NCI-H1694 (cell line): Measurements from ENCODE around the gene TEX53.

Experiments used
- DNase-seq: peaks from one replicate; lab custom pipeline; 2025; lab: John Stamatoyannopoulos, UW

Gene TEX53

DNA sequence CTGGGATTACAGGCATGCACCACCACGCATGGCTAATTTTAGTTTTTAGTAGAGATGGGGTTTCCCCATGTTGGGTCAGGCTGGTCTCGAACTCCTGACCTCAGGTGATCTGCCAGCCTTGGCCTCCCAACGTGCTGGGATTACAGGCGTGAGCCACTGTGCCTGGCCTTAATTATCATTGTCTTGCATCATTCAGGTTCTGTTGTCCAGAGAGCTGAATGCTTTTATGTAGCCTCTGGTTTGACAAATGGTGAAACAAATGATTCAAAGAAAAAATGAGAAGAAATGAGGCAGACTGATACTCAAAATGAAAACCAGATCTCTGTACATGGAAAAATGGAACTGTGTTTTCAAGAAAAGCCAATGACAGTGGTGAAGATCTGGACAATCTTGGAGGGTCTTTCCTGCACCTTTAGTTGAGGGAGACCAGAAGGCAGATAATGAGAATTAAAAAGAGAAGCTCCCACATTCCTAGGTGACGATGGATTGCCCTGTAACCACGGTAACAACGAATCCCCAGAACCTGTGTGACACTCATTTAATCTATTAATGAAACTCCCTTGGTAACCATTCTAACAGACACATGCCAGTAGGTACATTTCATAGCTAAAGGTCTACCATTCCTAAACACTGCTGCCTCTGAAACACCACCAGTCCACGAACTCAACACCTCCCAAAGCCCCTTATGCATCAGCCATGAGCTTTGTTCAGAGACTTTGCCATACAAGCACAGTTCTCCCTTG is 22.8 kb upstream of the TEX53 start:
- DNase-seq = no peak

DNA sequence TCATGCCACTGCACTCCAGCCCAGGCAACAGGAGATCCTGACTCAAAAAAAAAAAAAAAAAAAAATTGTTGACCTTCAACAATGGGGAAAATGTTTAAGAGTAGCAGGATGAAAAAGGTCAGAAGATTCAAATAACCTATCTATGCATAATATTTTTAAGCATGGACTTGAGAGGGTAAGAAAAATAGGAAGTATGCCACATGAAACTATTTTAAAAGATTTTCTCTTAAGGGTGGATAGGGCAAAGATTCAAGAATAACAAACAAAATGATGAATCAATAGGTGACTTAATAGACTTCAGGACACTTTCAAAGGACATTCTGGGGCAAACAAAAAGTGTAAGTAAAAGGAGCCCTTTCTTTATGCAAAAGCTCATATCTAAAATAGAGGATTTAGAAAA is 21.2 kb upstream of the TEX53 start:
- DNase-seq = no peak

DNA sequence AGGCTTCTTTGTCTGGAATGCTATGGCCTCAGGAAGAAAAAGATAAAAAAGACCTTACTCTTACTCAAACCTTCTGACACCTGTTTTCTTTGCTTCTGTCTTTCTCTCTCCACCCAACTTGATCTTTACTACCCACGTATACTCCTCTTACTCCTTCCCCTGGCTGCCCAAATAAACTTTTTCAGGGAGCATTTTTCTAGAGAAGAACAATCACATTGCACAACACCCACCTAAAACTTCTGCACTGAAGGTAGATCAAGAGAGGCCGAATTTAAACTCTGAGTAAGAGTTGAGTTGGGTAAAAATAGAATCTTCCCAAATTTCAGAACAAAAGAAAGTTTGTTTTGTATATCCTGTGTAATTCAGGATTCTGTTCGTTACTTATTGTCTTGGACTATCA is 20.5 kb upstream of the TEX53 start:
- DNase-seq = no peak

DNA sequence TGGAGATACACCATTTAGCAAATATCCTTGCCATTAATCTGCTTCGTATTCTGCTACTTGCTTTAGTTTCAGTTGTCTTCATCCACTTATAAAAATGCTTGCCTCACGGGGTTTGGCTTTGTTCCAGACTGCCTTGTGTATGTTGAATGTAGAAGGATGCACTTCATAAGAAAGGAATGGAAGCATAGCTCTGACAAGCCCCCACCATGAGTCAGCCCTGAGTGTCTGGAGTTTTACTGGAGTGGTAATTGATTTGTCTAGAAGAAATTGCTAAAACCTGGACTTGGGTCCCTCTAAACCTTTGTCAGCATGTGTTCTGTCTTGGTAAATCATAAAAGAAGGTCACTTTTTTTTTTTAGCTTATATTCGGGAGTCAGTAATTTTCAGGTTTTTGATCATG is 19.8 kb upstream of the TEX53 start:
- no peak for DNase-seq

DNA sequence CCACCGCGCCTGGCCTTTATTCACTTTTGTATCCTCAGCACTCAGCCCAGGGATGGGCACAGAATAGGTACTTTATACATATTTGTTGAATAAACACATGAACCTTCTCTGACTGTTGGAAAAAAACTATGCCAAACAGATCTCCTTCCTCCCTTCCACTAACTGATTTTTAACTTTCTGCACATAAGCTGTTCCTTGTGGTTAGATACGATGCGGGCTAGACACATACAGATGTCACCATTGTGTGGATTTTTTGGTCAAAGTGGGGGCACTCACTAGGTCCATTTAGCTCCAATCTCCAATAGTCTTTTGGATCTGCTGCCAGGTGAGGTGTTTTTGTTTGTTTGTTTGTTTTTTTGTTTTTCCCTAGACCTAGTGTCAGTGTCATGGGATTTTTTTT is 19.3 kb upstream of the TEX53 start:
- DNase-seq = no peak

DNA sequence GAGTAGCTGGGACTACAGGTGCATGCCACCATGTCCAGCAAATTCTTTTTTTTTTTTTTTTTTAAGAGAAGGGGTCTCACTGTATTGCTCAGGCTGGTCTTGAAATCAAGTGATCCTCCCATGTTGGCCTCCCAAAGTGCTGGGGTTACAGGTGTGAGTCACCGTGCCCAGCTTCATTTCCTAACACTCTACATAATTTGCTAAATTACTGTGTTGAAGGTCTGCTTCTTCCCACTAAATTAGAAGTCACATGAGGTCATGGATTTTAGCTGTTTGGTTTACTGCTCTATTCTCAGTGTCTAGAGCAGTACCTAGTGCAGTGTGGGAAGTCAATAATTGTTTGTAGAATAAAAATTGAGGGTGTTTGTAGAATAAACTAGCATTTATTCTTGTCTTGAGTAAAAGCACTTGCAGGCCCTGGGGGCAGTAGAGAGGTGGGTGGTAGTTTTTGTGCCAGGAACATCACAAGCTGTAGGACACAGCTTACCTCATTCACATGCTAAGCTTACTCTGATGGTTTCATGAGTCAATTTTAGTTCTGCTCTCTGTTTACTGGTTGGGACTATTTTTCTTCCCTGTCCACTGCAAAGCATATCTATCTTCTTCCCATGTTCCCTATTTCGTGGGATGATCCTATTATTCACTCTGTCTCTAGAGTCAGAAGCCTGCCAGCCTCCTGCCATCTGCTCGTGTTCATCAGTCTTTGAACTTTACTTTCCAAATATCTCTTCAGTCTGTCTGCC is 17.4 kb upstream of the TEX53 start:
- DNase-seq = no peak

DNA sequence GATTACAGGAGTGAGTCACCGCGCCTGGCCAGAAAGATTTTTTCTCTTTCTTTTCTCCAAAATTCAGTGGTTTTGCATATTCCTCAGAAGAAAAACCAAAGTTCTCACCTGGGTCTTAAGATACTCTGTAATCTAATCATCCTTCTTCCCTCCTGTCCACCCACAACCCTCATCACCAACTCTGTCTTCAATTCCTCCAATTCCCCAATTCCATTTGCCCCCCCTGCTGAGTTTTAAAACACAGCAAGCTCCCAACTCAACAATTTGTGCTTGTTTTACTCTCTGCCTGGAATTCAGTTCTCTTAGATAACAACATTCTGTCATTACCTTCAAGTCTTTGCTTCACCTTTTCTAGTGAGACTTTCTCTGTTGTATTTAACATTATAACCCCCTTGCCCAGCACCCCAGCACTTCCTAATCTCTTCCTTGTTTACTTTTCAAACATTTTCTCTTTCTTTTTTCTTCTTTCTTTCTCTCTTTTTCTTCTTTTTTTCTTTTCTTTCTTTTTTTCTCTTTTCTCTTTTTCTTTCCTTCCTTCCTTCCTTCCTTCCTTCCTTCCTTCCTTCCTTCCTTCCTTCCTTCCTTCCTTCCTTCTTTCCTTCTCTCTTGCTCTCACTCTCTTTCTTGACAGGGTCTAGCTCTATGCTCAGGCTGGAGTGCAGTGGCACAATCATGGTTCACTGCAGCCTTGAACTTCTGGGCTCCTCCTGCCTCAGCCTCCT is 16.6 kb upstream of the TEX53 start:
- no peak for DNase-seq

DNA sequence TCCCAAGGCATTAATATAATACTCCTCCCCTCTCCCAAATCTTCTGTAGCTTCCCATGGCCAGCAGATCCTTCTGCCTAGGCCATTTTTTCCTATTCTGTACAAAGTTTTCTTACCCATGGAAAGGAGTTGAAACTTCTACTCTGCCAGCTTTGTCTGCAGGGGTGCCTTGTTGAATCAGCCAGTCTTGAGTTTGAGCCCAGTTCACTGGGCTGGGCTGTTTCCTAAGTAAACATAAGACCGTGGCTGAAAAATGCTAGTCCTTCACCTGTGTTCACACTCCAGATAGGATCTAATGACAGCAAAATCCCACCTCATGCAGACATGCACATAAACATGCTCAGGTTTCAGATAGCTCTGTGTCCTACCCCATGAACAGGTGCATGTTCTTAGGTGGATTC is 14.0 kb upstream of the TEX53 start:
- DNase-seq = no peak

DNA sequence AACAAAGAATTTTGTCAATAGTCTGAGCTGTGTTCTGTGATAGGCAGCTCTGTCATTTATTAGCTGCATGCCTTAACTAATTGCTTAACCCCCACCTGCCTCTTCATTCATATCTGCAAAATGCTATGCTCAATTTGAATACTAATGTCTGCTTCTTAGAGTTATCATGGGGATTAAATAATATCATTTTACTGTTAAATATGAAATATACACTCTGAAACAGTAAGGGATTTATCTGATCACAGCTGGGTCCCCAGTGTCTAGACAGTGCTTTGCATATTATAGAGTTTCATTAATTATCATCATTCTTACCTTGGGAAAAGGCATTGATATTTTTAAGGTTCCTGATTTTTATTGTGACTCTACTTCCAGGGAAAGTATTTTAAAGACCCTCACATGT is 12.4 kb upstream of the TEX53 start:
- DNase-seq = no peak

DNA sequence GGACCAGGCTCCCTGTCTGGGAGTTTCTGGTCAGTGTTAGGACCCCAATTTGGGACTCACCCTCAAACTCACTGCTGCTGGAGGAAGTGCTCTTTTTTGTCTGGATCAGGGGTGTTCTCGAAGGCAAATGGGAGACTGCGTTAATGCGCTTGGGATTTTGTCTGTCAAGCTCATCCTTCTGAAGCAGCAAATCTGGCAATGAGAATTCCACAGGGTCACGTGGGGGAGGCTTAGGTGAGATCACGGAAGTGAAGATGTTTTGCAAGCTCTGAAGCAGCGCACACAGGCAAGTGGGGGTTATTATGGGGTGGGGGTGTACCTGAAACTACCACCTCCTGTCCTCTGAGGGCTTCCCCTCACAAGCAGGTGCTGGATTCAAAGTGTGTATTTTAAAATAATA is 10.5 kb upstream of the TEX53 start:
- DNase-seq = no peak

DNA sequence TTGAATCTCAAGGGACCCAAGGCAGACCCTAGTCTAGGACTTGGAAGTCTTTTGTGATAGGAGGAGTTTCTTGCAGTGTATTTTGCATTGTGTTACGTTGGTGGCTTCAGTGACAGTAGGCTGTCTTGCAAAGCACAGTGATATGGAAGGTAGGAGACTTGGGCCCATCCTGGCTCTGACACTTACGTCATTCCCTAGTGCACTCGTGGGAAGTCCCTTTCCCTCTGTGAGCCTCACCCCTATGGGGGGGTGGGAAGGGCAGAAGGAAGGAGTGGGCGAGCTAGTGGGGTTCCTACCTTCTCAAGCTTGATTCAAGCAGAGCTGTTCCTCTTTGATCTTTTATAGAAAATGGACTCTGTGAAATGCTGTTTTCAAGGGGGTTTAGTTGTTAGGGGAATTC is 9.2 kb upstream of the TEX53 start:
- DNase-seq = no peak

DNA sequence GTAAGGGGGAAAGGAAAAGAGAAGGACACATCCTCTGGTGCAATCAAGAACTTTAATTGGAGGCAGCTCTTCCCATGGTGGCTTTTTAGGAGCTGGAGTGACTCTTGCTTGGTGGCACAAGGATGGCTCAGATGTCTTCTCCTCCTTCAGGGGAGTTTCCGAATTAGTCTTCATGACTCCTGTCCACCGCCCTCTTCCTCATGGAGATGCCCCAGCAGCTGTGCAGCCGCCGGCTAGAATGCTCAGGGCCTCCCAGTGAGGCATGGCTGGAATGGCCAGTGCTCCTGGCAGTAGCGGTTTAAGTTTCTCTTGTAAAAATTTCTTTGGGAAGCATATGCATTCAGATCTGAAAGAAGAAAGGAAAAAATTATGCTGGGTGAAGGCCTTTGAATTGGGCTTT is 8.8 kb upstream of the TEX53 start:
- no peak for DNase-seq

DNA sequence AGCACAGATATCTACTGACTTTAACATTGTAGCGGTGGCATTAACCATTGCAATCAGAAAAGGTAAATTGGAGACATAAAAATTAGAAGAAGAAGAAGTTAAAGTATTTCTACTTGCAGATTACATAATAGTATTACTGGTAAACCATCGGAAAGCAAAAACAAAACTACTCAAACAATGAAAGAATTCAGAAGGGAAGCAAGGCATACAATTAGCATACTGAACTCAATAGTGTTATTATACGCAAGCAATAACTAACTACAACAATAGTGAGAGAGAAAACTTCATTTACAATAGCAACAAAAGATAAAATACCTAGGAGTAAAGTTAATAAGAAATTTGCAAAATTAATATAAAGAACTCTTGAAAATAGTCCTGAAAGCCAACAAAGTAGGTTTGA is 6.6 kb upstream of the TEX53 start:
- DNase-seq = no peak

DNA sequence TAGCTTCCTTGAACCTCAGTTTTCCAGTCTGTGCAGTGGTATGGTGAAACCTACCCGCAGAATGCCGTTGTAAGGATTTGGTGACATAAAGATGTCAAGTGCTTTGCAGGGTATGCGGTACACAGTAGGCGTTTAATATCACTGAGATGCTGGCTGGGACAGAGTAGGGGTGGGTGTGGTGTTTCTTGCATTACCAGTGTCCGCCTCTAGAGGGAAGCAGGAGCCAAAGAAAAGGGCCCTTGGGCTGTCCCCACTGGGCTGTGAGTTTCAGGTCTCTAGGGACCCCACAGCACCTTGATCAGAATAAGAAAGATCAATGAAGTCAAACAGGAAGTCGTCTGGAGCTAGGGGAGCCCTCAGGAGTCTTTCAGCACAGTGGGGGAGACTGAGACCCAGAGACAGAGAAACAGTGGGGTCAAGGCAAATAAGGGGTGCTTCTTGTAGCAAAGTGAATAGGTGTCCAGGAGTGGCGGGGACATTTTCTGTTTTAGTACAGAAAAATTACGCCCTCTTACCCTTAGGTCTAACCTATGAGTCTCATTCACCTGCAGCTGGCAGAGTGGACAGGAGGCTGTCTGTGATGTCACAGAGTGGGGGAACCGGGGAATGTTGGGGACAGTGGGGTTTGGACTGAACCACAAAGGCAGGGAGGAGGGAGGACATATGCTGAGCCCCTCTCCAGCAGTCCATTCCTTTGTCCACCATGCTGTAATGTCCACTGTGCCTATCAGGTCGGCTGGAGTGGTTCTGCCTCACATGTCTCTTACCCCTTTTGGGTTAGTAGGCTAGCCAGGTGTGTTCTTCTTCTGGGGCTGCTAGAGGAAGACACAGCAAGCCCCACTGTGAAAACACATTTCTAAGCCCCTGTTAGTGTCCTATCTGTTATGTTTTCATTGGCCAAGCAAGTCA is 4.7 kb upstream of the TEX53 start:
- no peak for DNase-seq

DNA sequence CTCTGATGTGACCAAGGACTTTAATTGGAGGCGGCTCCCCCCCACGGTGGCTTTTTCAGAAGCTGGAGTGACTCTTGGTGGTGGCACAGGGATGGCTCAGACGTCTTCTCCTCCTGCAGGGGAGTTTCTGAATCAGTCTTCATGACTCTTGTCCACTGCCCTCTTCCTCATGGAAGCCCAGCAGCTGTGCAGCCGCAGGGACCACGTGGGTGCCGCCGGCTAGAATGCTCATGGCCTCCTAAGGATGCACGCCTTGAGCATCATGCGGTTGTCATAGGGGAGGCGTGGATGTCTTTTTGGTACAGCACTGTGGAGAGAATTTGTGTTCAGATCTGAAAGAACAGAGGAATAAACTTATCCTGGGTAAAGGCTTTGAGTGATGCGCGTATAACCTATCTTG is 1.3 kb downstream of the TEX53 start:
- no peak for DNase-seq

DNA sequence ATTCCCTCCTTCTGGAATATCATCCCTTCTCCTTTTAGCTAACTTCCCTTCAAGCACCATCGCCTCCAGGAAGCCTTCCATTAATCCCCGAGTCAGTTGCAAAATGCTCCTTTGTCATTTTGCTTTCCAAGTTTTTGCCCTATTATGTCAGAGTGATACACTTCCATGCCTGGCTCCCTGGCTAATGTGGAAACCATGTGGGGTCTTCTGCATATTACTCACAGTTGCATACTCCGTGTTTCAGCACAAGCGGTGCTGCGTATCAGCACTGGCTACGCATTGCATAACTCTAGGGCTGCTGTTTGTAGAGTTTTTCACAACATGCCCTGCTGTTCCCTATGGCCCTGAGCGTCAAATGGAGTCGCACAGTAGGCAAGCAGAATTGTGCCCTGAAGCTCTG is 1.9 kb downstream of the TEX53 start:
- DNase-seq = no peak

DNA sequence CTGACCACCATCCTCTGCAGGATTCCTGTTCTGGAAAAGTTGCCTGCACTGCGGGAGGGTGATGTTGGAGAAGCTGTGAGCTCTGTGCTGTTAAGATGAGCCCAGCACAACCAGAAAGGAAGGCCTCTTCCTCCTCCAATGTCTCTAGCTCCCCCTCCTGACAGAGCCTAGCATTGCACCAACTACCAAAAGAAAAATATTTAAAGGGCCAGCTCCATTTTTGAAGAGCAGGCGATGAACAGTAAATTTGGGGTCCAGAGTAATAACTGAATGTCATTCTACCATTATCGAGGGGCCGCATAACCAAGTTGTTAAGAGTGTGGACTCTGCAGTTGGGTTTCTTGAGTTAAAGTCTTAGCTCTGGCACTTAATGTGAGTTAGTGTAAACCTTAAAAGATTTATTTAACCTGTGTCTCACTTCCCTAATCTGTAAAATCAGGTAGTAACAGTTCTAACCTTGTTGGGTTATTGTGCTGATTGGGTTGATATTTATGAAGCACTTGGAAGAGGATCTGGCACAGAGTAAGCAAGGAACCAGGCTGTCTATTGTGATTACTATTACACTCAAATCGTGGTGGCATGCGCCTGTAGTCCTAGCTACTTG is 3.9 kb downstream of the TEX53 start:
- peak; percentile 73 for DNase-seq

DNA sequence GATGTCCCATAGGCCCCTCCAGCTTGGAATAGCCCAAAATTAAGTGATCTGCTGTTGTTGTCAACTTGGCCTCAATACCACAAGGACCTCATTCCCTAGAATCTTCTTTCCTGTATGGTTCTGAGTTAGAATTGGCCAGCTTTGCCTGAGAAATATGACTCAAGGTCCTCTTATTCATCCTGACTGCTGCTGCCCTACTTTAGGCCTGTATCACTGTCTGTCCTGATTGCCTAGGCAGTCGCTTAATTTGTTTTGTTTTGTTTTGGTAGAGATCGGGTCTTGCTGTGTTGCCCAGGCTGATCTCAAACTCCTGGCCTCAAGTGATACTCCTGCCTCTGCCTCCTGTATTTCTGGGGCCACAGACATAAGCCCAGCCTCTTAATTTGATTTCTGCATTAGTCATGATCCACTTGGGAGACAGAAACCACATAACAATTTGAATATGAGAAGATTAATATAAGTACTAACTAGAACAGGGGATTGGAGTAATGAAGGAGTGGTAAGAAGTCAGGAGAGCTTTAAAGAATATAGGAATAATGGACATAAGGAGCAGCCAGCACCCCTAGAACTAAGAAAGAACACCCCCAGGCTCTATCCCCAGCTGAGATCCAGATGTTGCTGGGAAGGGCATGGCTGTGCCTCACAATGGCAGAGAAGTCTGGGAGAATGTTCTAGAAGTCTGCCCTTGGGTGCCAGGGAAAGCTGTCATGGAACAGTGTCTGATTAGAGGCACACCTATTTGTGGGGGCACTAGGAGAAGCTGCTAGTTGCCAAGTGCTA is 4.6 kb downstream of the TEX53 start:
- no peak for DNase-seq

DNA sequence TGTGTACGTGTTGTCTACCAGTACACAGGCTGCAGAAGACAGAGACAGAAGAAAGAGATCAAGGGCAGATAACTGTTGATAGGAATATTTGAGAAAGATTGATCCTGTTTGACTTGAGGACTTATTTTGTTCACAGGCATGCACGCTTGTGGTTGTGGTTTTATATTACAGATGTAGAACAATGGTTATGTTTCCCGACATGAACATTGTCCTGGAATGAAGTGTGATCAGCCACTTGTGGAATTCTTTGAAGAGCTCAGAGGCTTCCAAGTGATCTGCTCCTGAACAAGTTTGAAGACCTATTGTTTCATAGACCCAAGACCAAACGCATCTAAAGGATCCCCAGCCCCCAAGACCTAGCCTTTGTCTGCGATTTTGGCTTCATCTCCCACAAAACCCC is 13.7 kb downstream of the TEX53 start:
- DNase-seq = no peak

DNA sequence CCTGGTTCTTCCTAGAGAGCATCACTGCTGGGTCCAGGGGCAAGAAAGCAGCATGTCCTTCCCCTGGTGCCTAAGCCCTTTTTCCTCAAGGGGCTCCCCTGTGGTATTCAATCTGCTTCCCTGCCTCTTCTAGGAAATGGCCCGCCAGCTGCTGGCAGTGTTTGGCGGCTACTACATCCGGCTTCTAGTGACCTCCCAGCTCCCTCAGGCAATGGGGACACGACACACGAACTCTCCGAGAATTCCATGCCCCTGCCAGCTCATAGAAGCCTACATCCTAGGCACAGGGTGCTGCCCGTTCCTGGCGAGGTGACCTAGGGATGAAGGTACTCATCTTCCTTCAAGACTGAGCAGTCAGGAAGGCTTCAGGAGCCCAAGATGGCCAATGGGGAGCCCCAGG is 14.6 kb downstream of the TEX53 start:
- no peak for DNase-seq

DNA sequence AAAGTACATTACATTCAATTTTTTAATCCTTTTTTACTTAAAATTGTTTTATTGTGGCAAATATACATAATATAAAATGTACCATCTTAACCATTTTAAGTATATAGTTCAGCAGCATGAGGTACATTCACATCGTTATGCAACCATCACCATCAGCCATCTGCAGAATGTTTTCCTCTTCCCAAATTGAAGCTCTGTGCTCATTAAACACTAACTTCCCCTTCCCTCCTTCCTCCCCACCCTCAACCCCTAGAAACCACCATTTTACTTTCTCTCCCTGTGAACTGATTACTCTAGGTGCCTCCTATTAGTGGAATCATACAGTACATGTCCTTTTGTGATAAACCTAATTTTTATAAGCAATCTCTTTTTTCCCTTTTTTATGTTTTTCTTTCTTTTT is 15.6 kb downstream of the TEX53 start:
- DNase-seq = no peak
